GM12875 (cell line): ENCODE data around the gene ASTN2.

Experiments
- H3K4me3 ChIP-seq: one replicate; pipeline ENCODE4 v1.5.1; 2011; ENCODE audit warnings: low read depth, low read length, control low read depth
- TF ChIP-seq, protein P1 (sequence below): IDR thresholded peaks from 2 replicates; pipeline ENCODE4 v1.5.1; 2011; ENCODE audit warnings: low read depth, mild to moderate bottlenecking, control low read depth, inconsistent platforms, low read length, moderate library complexity, borderline replicate concordance; ENCODE audit not compliant: insufficient read depth

Gene ASTN2

DNA sequence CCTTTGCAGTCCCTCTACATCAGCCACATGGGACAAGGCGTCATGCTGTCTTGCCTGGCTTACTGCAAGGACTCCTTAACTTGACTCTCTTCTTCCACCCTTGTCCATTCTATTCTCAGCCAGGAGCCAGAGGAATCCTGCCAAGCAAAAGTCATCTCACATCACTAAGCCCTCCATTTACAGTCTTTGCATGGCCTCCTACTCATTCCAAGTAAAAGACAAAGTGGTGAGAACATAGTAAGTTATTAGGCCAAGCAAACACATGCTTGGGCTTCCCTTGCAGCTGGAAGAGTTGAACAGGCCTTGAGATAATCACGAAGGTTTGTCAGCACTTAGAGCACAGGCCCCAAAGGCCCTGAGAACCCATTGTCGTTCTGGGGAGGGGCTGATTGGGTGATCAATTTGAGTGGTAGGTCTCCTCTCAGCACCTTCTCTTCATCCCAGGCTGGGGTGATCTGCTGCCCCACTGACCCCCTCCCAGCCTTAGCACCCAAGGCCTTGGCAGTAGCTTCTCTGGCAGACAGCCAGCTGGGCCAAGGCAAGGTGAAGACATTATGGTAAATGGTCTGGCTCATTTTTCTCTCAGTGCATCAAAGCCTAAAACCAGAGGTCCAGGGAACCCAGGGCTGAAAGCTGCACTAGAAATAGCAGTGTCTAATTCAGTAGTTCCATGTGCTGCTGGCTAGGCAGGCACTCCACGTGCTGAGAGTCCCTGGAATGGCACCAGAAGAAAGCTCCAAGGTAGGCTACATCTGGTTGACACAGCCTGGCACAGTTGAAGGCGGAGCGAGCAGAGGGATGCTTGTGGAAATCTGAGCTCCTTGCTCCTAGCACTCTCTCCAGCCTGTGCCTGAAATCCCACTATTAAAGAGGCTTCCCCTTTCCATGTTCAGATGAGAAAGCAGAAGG lies 121.4 kb downstream of the ASTN2 start:
- H3K4me3 ChIP-seq: no peak overlapping the region
- TF ChIP-seq, protein P1, sequence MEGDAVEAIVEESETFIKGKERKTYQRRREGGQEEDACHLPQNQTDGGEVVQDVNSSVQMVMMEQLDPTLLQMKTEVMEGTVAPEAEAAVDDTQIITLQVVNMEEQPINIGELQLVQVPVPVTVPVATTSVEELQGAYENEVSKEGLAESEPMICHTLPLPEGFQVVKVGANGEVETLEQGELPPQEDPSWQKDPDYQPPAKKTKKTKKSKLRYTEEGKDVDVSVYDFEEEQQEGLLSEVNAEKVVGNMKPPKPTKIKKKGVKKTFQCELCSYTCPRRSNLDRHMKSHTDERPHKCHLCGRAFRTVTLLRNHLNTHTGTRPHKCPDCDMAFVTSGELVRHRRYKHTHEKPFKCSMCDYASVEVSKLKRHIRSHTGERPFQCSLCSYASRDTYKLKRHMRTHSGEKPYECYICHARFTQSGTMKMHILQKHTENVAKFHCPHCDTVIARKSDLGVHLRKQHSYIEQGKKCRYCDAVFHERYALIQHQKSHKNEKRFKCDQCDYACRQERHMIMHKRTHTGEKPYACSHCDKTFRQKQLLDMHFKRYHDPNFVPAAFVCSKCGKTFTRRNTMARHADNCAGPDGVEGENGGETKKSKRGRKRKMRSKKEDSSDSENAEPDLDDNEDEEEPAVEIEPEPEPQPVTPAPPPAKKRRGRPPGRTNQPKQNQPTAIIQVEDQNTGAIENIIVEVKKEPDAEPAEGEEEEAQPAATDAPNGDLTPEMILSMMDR: no peak

DNA sequence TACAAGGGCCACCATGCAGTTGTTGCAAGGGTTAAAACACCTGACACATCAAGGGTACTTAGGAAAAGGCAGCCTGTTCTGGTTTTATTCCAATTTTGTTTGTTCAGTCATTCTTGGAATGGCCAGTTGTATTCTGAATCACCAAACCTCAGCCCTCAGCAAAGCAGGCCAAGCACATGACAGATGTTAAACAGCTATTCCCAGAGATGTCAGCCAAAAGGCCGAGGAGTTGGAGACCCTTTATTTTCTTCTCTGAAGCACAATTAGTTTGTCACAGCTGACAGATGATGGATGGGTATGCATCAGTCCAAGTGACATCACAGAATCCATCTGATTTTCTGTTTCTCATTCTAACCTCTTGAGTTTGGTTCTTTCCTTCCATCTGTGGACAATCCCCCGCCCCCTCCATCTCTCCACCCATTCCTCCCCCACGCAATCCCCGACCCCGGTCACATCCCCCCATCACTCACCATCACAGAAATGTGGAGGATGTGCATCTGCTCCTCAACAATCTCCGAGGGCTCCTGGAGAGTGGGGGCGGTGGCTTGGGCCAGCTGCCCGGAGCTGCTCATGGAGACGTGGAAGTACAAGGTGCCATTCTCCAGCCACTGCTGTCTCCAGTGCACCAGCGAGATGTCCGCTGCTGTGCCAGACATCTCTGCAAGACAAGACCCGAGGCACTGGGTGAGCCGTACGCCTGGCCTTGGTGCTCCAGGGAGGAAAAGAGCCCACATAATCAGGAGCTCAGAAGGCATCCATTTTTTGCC lies 123.8 kb downstream of the ASTN2 start:
- TF ChIP-seq, protein P1: no peak
- H3K4me3 ChIP-seq: no peak overlapping the region

- no peak overlapping the region for H3K4me3 ChIP-seq
- TF ChIP-seq, protein P1: no peak
Measured at GRCh38 chr9:117290306-117290840, 124.5 kb downstream of the ASTN2 start.

- no peak overlapping the region for H3K4me3 ChIP-seq
- TF ChIP-seq, protein P1: no peak
Measured at GRCh38 chr9:117286245-117286644, 128.6 kb downstream of the ASTN2 start.

- TF ChIP-seq, protein P1: no peak
- no peak overlapping the region for H3K4me3 ChIP-seq
Measured at GRCh38 chr9:117284414-117284813, 130.4 kb downstream of the ASTN2 start.

DNA sequence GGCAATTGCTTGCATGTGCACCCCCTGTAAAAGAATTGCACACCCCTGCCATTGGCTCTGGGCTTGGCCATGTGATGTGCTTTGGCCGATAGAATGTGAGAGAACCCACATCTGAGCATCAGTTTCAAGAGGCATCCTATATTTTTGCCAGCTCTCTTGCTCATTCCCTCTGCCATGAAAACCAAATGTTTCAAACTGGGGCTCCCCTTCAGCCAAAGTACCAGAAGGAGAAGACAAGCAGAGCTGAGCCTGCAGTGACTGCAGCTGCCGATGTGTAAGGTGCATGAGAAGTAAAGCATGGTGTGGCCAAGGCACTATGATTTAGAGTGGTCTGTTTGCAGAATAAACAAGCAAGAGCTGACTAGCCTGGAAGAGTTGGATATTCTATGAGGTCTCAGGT lies 132.3 kb downstream of the ASTN2 start:
- no peak overlapping the region for H3K4me3 ChIP-seq
- TF ChIP-seq, protein P1: no peak
